Suppressor macrophage treated with lipopolysaccharide for 1 hour (primary cell): ENCODE results near the gene JAKMIP1.

Experiments
- DNase-seq, 3 donors: peaks; one replicate each; pipeline ENCODE4 v3.0.0-alpha.2; 2020 to 2022

Gene JAKMIP1

DNA sequence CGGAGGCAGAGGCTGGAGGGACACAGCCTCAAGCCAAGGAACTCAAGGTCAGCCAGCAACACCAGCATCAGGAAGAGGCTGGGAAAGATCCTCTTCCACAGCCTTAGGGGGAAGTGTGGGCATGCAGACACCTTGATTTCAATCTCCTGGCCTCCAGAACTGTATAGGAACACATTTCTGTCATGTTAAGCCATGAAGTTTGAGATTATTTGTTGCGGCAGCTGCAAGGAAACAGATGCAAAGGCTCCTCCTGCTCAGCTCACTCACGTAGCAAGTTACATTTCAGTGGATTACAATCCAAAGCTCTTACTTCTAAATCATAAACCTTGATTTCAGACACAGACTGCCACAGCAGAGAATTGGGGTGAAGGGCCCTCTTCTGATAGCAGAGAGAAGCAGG, 113.5 kb downstream of the JAKMIP1 start:
- DNase-seq = no peak

DNA sequence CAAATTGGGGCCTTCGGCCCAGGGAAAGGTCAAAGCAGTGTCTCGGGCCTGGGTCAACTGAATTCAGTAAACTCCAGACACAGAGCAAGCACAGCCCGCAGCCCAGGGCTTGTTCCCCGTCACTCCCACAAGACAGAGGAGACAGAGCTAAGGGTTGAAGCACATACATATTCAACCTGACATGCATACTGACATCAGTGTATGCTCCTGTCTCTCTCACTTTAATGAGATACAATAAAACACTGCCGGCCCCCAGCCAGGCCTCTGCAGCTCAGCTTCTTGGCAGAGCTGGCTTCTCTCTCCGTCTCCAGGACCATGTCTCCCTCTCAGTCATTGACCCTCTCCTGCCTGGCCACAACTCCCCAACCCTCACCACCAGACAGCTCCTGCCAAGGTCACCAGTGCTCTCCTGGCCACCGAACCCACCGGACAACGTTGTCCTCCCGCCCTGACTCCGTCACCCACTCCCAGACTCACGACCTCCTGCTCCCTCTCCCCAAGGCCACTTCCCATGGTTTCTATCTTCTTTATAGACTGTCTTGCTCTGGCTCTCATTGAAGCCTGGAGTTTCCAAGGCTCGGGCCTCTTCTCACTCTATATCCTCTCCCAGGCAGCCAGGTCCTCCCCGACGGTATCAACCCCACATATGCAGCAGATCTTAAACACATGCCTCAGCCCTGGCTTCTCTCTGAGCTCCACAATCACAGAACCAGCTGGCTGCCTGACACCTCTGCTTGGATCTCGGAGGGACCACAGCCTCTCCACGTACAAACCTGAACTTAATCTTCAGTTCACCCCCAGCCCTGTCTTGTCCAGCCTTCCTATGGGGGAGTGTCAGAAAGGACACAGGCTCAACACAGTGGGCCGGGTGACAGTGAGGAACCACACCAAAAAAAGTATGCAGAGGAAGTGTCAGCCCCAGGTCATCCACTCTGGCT, 114.4 kb downstream of the JAKMIP1 start:
- no peak for DNase-seq

DNA sequence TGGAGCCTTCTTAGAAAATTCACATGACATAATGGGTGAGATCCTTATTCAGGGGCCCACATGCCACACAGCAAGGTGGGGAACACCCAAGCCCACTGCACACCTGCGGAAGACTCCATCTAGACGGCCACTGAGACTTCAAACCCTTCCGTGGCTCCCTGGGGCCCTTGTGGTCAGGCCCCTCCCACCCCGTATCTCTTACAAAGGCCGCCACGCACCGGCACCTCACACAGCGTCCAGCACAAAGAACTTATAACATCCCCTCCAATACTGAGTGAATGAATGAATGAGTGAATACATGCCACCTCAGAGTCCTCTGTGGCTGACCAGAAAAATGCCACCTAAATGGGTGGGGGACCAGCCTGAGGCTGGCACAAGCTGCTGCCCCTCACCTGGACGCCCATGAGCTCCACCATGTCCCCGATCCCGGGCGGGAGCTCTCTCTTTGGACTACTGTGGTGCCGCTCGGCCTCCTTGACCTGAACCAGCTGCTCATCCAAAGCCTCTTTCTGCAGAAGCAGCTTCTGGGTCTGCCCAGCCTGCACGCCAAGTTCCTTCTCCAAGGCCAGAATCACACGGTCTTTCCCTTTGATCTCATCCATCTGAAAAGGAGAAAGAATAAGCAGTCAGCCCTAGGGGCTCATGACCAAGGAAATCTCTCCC, 115.2 kb downstream of the JAKMIP1 start:
- DNase-seq = no peak

DNA sequence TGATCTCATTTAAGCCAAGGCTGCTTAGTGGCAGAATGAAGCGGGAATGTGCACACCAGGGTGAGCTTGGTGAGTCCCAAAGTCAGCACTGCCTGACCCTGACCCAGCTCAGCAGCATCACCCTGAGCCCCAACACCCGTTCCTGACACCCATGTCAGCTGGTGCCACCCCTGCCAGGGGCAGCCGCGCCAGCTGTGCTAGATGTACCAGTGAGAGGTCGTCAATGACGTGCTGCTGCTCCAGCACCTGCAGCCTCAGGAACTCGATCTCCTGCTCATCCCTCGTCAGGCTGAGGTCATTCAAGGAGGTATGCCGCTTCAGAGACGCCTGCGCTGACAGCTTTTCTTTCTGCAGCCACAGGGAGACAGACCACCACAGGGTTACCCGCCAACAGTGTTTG, 120.4 kb downstream of the JAKMIP1 start:
- DNase-seq = no peak

DNA sequence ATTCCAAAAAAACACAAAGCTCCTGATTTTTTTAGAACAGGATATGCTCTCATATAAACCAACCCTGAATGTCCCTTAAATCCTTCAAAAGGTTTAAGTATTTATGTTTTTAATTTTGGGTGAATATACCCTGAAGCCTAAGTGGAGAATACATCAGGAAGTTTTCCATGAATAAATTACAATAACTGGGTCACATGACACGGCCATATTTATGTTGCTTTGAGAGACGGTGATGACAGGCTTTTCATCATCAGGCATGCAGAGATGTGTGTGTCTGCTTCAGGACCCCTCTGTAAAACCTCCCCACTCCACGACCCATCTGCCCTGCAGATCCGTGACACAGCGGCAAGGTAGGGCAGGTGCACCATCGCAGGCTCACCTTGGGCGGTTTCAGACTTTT, 121.8 kb downstream of the JAKMIP1 start:
- DNase-seq = no peak

DNA sequence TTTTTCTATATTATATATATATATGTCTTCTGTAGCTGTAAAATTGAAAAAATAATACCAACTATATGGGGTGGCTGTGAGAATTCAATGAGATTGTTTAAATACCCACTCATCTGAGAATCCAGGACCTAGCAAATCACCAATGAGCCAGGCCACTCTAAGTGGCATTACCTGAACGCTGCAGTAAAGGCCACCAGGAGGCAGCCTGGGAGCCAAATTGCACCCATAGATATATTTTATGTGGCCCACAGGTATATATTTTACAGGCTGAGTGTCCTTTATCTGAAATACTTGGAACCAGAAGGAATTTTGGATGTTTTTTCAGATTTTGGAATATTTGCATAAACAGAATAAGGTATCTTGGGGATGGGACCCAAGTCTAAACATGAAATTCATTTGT, 124.0 kb downstream of the JAKMIP1 start:
- no peak for DNase-seq

DNA sequence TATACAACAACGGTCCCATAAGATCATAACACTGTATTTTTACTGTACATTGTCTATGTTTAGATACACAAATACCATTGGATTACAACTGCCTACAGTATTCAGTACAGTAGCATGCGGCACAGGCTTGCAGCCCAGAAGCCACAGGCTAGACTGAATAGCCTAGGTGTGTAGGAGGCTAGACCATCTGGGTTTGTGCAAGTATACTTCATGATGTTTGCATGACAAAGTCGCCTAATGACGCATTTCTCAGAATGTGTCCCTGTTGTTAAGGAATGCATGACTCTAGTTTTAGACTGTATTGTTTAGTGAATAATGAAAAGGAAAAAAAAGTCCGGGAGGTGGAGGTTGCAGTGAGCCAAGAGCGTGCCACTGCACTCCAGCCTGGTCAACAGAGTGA, 125.6 kb downstream of the JAKMIP1 start:
- no peak for DNase-seq

DNA sequence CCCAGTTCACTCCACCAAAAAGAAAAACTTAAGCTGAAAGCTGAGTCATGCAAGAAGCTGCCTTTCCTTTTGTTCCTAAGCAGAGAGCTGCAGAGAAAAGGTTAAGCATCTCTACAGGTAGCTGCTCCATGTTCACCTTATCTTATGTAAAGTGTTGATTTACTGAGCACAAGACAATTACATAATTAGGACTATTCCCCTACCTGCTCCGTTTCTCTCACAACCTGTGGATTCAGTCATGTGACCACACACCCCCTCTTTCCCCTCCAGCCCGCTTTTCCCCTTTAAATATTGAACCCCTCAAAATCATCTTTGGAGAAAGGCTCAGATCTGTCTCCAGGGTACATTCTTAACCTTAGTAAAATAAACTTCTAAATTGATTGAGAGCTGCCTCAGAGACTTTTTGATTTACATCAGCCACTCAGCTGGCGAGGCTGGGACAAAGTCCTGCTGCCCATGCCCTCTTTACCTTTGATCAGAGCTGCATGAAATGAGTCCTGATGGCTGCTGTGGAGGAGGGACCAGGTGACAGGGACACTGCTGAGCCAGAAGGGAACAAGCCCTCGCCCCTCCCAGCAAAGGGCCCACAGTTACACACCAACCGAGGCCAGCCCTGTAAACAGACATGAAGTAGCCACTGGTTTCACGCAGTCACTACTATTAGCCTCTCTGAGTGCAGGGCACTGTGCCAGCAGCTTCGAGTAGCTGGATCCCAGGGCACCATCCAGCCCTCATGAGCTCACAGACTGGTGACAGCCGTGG, 128.2 kb downstream of the JAKMIP1 start:
- no peak for DNase-seq

DNA sequence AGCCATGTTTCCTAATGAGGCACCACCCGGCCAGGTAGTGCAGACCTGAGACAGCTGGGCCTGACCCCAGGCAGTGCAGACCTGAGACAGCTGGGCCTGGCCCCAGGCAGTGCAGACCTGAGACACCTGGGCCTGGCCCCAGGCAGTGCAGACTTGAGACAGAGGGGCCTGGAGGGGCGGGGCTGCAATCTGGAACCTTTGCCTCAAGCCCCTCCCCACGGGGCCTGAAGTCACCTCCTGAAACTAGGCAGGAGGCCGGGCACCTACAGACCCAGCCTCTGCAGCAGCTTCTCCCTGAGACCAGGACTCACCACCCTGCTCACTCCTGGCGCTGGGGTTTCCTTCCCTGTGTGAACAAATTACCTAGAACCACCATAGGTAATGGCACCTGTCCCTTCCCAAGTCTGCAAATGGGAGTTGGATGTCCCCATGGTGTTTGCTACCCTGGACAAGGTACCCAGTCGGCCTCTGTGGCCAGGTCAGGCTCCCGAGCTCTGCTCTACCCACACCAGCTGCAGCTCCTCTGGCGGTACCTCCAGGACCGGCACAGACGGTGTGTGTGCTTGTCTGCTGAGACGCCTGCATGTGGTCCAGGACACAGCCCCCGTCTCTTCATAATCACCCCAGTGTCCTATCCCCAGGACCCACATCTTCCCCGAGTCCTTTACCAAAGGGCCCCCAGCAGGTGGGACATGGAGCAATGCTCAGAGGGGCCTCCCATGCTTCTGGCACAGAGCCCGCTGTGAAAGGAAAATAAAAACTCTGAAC, 129.0 kb downstream of the JAKMIP1 start:
- DNase-seq = no peak

DNA sequence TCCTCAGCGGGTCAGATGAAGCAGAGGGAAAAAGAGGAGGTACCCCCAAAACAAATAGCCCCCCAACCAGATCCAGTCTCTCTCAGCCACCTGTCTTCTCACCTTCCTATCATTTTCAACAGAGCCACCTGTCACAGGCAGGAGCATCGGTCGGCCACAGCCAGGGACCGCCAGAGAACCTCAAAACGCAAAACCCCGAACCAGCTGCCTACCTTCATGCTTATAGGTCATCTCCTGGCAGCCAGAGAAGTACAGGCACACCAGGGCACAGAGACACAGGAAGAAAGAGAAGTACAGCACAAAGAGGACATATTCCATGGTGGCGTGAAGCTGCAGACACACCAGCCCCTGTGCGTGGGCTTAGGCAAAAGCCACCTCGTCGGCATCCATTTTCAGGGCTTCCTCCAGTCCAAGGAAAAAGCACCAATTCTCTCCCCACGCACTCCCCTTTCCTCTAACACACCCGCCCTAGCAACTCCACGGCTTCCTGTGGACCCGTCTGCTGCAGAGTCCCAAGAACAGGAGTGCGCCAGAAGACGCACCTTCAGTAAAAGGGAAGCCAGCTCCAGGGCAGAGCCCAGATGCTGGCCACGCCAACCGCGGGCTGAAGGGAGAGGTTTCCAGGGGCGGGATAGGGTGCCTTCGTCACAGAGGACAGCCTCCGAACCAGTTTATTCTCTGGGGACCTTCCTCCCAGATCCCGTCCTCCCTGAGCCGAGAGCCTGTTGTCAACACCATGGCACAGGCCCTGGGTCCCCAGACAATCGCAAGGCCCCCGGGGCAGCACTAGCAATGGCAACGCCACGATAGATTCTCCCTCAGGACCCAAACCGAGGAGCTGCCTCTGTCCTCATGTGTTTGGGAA, 130.3 kb downstream of the JAKMIP1 start:
- DNase-seq = no peak

DNA sequence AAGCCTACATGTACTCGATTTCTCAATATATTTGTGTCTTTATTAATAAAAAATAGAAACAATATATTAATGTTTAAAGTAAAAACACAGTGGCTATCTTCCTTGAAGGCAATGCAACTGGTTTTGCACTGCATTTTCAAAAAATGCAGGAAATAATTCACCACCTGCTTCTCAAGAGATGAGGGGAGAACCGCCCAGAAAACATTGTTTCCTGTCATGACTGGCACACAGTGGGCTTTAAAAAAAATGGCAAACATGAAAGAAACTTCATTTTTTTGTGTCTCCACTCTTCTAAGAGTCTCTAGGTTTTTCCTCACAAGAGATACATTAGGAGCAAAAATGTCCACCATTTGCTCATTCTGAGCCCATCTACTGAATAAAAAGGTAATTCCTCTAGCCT, 131.4 kb downstream of the JAKMIP1 start:
- DNase-seq = no peak

DNA sequence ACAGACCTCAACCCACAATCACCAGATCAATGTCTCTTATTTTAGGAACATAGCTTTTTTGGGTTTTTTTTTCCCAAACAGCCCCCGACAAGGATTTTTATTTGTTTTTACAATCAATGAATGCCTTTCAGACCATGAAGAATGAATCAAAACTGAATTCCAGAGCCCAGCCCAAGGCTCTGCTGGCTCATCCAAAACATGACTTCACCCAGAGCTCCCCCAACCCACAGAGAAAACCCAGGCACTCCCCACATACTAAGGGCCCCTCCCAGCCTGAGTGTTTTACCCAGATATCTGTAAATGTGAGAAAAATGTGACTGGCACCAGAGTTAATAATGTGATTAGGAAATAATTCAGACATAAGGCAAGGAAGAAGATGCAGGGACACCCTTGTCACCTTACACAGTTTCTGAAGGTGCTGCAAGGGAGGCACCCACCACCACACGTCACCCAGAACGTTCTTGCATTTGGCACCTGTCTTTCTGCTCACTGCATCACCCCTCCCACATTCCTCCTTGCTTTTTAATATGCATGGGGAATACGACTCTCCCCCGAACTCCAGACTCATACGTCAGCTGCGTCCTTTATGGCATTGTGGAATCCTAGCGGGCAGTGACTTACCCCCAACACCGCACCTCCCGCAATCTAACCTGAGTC, 134.3 kb downstream of the JAKMIP1 start:
- DNase-seq = no peak

DNA sequence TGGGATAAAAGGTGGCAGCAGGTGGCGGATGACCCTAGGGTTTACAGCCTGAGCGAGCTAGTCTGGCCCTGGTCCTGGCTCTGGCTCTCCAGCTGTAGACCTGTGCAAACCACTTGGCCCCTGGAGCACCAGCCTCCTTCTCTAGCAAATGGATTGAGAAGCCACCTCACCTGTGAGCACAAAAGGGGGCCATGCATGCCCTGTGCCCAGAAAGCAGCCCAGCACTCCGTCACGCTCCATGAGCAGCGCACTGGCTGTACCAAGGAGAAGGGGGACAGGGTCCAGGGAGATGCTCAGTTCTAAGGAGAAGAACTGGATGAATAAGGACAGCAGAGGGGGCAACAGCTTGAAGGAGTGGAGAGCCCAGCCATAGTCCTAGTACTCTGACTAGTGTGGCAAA, 135.2 kb downstream of the JAKMIP1 start:
- DNase-seq = no peak

DNA sequence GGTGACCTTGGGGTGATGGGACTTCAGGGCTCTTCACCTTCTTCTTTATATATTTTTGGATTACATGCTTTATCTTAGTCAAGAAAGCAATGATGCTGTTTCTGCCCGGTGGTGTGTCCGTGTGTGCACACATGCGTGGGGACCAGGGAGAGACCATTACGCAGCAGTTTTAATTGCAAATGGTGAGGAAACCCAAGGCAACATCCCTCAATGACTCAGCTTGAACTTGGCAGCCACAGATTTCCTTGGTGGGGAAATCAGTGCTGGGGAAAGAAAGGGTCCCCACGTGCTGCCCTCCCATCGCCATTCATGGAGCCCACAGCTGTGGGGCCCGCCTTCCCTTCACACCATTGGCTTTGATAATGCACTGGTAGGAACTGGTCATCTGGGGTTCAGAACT, 136.0 kb downstream of the JAKMIP1 start:
- no peak for DNase-seq

DNA sequence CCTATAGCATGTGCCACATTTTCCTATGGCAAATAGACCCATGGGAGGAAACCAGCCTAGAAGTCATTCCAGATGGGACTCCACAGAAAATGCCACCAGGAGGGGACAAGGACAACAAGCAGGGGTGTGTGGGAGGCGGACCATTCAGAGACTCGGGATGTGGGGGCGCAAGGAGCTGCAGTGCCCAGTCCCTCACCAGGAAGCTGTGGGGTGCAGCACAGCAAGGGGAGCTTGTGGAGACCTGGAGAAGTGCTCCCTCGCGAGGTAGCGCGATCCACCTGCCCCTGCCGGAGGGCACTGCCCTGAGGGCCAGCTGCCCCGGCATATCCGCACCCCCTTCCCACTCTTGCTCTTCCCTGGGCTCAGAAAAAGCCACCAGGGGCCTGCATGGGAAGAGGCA, 136.7 kb downstream of the JAKMIP1 start:
- no peak for DNase-seq

DNA sequence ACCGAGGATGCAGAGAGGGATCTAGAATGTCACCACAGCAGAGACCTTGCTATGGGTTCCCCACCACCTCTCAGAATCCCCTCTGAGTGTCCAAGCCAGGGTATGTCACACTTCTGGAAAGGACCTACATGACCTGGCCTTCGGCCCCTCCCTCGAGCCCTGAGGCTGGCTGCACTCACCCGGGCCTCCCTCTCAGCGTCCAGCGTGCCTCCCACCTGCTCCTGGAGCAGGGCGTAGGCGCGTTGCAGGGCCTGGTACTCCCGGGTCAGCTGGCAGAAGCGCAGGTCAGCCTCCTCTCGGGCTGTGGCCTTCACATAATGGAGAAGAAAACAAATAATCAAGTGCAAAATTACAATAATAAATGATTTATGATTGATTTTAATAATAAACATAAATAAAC, 138.2 kb downstream of the JAKMIP1 start:
- DNase-seq = no peak

DNA sequence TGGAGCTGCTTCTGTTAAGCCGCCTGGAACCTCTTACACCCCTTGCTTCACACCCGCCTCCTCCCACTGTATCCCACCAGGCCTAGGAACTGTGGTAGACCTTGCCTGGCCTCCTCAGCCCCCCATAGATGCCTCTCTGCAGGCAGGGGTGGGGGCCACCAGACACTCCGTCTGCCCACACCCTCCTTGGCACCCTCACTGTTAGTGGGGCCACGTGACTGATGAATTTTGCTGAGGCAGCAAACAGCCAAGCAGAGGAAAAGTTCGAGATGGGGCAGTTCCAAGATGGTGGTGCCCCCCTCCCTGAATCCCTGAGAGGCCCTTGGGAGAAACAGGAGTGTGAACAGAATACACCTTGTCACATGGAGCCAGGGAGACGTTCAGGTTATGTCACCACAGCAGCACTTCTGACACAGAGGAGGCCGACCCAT, 141.0 kb downstream of the JAKMIP1 start:
- no peak for DNase-seq

DNA sequence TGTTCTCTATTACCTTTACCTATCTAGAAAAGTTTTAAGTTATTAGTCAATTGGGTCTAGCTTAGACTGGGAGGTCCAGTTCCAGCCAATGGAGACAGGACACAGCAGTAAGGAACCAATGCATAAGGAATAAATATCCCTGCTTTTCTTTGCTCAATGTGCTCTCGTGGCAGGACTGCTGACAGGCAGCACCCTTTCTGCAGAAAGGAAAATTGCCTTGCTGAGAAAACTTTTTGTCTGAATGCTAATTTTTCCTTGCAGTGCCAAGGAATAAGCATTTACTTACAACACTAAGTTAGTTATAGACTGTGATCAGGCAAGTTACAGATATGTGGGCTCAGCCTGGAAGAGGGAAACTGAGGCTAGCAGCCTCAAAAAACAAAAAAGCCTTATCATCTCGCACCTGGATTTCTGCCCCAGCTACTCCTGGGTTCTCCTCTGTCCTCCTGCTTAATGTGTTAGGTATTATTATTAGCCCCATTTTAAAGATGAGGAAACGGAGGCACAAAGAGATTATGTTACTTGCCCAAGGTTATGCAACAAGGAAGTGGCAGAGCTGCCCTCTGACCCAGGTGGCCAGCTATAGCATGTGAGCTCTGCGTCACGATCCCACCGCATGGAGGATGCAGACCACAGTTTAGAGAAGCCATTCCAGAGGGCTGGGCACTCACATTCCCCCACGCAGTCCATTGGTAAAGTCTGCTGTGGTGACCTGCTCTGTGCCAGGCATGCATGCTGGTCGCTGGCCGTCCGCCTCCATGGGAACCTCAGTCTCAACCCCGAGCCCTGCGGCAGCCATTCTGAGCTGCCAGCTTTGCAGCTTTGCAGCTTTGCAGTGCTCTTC, 141.6 kb downstream of the JAKMIP1 start:
- DNase-seq = no peak

DNA sequence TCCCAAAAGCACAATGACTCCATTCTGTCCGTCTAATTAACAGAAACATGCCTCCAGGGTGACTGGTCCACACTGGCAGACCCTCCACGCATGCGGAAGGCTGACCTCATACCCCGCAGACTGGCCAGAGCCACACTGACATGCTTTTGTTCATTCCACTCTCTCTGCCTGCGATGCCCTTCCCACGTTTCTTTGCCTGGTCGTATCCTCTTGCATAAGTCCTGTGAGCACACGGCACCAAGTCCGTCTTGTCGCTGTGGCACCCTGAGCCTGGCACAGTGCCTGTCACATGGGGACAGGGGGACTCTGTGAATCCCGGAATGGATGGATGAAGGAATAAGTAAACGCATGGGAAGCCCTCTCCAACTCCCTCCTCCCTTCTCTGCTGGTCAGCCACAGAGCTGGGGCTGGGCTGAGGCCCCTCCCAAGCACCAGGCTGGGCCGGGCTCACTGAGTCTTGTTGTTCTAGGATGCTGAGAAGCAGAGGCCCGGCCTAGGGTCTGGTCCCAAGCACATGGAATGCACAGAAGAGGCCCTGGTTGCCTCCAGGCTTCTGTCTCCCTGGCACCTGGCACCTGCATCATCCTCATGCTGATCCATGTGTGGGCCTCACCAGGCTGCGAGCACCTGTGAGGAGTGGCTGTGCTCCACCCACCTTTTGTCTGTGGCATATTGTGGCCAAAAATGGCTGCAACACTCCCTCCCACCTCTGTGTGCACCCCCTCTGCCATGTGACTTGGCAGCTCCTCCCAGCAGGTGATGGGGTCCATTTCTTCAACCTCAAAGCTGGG, 143.2 kb downstream of the JAKMIP1 start:
- no peak for DNase-seq
